Measurements from ENCODE around the gene ZC3H7B. TPM values are rescaled to one million over a fixed set of nuclear protein-coding genes. Genes with fewer than 3 reads are reported as not detected.

The ZC3H7B gene
- total RNA-seq, 2 donors from 2014 or later: 70.9 to 74.2 TPM

DNA sequence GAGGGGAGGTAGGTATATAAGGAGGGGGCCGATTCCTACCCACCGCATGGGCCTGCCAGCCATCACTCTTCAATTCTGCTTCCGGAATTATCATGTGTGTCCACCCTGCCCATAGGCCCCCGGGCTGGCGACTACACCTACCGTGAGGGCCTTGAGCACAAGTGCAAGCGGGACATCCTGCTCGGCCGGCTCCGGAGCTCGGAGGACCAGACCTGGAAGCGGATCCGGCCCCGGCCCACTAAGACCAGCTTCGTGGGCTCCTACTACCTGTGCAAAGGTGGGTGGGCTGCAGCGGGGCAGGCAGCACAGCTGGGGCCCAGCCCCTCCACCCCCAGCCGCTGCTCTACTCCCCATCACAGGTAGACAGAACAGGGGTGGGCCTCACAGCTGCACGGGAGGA is 42.0 kb downstream of the ZC3H7B start:
- no peak overlapping the region for H3K4me3 Mint-ChIP-seq
- H3K36me3 Mint-ChIP-seq (ENCODE audit: low read depth): peaks cover 28% of the 10 kb centered on the region
- no peaks in the 10 kb centered on the region for H3K4me1 ChIP-seq (ENCODE audit: control insufficient read depth, insufficient read depth, low read length)
- no peaks in the 10 kb centered on the region for H3K27me3 Mint-ChIP-seq (ENCODE audit: insufficient read depth)
- no peak overlapping the region for H3K9ac ChIP-seq (ENCODE audit: extremely low read depth, low read length, poor library complexity, severe bottlenecking)
- TF ChIP-seq, protein P1, sequence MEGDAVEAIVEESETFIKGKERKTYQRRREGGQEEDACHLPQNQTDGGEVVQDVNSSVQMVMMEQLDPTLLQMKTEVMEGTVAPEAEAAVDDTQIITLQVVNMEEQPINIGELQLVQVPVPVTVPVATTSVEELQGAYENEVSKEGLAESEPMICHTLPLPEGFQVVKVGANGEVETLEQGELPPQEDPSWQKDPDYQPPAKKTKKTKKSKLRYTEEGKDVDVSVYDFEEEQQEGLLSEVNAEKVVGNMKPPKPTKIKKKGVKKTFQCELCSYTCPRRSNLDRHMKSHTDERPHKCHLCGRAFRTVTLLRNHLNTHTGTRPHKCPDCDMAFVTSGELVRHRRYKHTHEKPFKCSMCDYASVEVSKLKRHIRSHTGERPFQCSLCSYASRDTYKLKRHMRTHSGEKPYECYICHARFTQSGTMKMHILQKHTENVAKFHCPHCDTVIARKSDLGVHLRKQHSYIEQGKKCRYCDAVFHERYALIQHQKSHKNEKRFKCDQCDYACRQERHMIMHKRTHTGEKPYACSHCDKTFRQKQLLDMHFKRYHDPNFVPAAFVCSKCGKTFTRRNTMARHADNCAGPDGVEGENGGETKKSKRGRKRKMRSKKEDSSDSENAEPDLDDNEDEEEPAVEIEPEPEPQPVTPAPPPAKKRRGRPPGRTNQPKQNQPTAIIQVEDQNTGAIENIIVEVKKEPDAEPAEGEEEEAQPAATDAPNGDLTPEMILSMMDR (conservative IDR thresholded peaks at IDR 0.05): no peak
- DNase-seq: no peak
- no peaks in the 10 kb centered on the region for H3K9me3 Mint-ChIP-seq
- H3K9me3 ChIP-seq (ENCODE audit: control insufficient read depth, low read length): no peaks in the 10 kb centered on the region
- no peaks in the 10 kb centered on the region for H3K27me3 ChIP-seq (ENCODE audit: control insufficient read depth, insufficient read depth, low read length, poor library complexity, severe bottlenecking)
- WGBS, 2 experiments (ENCODE audit: insufficient coverage in 1 of 2, insufficient read length in 1 of 2): 95 to 96% methylated on average over 3 to 18 of the region's 18 CpGs
- H3K4me3 ChIP-seq (ENCODE audit: low read length): no peak overlapping the region
- H3K27ac ChIP-seq (ENCODE audit: low read depth, low read length): no peak overlapping the region
- peaks cover 46% of the 10 kb centered on the region for H3K36me3 ChIP-seq (ENCODE audit: control insufficient read depth, insufficient read depth, low read length)
- no peak overlapping the region for H3K27ac Mint-ChIP-seq
- H3K4me1 Mint-ChIP-seq: no peaks in the 10 kb centered on the region

DNA sequence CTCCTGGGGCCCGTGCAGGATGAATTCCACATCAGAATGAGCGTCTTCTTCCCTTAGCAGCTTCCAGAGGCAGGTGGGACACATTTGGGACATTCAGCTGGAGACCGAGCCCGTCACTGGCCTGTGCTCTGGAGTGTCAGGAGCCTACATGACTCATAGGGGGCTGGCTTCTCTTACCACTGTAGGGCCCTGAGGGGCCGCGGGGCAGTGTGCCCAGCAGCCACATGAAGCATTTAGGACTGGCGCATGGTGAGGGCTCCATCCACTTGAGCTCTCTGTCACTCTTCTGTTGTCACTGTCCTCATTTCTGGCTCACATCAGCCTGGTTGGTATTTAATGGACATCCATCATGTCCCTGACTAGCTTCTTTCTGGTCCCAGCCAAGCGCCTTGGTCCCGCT is 42.4 kb downstream of the ZC3H7B start:
- Histone ChIP-seq H3K4me1 (ENCODE audit: control insufficient read depth, insufficient read depth, low read length) (no peaks in the 10 kb centered on the region), H3K9me3 (ENCODE audit: control insufficient read depth, low read length) (no peaks in the 10 kb centered on the region), H3K9ac (ENCODE audit: extremely low read depth, low read length, poor library complexity, severe bottlenecking) (no peak overlapping the region), H3K27me3 (ENCODE audit: control insufficient read depth, insufficient read depth, low read length, poor library complexity, severe bottlenecking) (no peaks in the 10 kb centered on the region), H3K36me3 (ENCODE audit: control insufficient read depth, insufficient read depth, low read length) (peaks cover 46% of the 10 kb centered on the region), H3K27ac (ENCODE audit: low read depth, low read length) (no peak overlapping the region), H3K4me3 (ENCODE audit: low read length) (no peak overlapping the region)
- Mint-ChIP-seq H3K36me3 (ENCODE audit: low read depth) (peaks cover 31% of the 10 kb centered on the region), H3K9me3 (no peaks in the 10 kb centered on the region), H3K27me3 (ENCODE audit: insufficient read depth) (no peaks in the 10 kb centered on the region), H3K27ac (no peak overlapping the region), H3K4me1 (no peaks in the 10 kb centered on the region), H3K4me3 (no peak overlapping the region)
- TF ChIP-seq, protein P1 (conservative IDR thresholded peaks at IDR 0.05): no peak
- no peak for DNase-seq
- 96 to 97% methylated on average over 7 to 9 of the region's 9 CpGs for WGBS, 2 experiments (ENCODE audit: insufficient coverage in 1 of 2, insufficient read length in 1 of 2)

DNA sequence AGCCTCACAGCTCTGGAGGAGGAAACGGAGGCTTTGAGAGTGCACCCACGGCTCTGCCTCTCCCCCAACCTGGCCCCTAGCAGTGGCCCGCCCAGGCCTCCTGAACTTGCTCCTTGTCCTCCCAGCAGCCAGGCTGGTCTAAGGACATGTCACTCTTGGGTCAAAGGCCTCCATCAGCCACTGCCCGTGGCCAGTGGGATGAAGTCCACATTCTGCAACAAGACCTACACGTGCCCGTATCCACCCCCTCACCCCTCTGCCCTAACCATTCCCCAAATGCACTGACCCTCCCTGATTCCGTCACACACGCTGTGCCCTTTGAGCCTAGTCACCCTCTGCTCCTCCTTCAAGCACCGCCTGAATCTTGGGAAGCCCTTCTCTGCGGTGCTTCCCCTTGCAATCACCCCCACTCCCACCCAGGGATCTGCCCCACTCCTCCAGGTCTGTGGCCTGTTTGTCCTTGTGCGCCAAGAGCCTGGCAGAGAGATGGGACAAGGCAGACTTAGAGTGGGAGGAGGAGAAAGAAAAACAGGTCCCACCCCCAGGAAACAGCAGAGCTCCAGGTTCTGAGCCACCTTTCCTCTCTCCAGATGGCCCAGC is 43.0 kb downstream of the ZC3H7B start:
- Mint-ChIP-seq H3K36me3 (ENCODE audit: low read depth) (peaks cover 36% of the 10 kb centered on the region), H3K27me3 (ENCODE audit: insufficient read depth) (no peaks in the 10 kb centered on the region), H3K27ac (no peak overlapping the region), H3K4me3 (no peak overlapping the region), H3K4me1 (no peaks in the 10 kb centered on the region), H3K9me3 (no peaks in the 10 kb centered on the region)
- Histone ChIP-seq H3K9me3 (ENCODE audit: control insufficient read depth, low read length) (no peaks in the 10 kb centered on the region), H3K4me3 (ENCODE audit: low read length) (no peak overlapping the region), H3K36me3 (ENCODE audit: control insufficient read depth, insufficient read depth, low read length) (peaks cover 42% of the 10 kb centered on the region), H3K9ac (ENCODE audit: extremely low read depth, low read length, poor library complexity, severe bottlenecking) (no peak overlapping the region), H3K27ac (ENCODE audit: low read depth, low read length) (no peak overlapping the region), H3K4me1 (ENCODE audit: control insufficient read depth, insufficient read depth, low read length) (no peaks in the 10 kb centered on the region), H3K27me3 (ENCODE audit: control insufficient read depth, insufficient read depth, low read length, poor library complexity, severe bottlenecking) (no peaks in the 10 kb centered on the region)
- TF ChIP-seq, protein P1 (conservative IDR thresholded peaks at IDR 0.05): no peak
- no peak for DNase-seq
- WGBS, 2 experiments (ENCODE audit: insufficient coverage in 1 of 2, insufficient read length in 1 of 2): 97 to 98% methylated on average over 7 to 10 of the region's 11 CpGs
